ENCODE data around the gene DHX15.

DNA sequence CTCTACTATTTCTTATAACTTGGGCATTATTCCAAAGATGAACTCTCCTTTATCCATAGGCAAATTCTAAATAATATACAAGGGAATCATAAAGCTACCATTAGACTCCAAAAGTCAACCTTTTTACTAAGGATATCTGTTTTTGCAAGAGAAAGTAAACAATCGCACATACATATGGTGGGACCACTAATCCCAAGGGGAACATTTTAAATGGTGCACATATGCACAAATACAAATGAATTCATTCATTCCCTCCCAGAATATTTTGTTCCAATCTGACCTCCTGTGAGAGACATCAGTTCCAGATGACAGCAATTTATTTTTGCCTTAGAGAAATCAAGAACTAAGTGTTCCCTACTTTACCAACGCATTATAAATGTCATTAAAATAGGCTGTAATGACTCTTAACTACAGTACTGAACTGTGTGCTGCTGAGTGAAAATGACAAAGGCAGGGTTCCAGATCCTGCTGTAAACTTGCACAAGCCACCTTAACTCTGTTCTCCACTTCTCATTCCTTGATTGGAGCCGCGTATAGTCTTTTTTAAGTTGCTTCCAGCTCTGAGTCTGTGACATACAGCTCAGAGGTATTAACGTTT lies 2.0 kb downstream of the DHX15 start:
- TF ChIP-seq CTCF (conservative IDR thresholded peaks at IDR 0.05; ENCODE audit: low read depth in 2 of 2) (no peak), EZH2phosphoT487 (IDR thresholded peaks at IDR 0.05; ENCODE audit: unreplicated experiment) (no peak), CREB1 (CRISPR knock-in tag; IDR thresholded peaks at IDR 0.05; ENCODE audit: low read depth) (no peak), EZH2 (IDR thresholded peaks at IDR 0.05; ENCODE audit: low read depth, unreplicated experiment) (no peak), STAT1 (IDR thresholded peaks at IDR 0.05; ENCODE audit: unreplicated experiment) (no peak), POLR2AphosphoS5 (IDR thresholded peaks at IDR 0.05; ENCODE audit: low read depth) (no peak; the same call in 1 of the 2 replicates), ZNF462 (CRISPR knock-in tag; IDR thresholded peaks at IDR 0.05) (no peak)
- TF ChIP-seq, protein P1, sequence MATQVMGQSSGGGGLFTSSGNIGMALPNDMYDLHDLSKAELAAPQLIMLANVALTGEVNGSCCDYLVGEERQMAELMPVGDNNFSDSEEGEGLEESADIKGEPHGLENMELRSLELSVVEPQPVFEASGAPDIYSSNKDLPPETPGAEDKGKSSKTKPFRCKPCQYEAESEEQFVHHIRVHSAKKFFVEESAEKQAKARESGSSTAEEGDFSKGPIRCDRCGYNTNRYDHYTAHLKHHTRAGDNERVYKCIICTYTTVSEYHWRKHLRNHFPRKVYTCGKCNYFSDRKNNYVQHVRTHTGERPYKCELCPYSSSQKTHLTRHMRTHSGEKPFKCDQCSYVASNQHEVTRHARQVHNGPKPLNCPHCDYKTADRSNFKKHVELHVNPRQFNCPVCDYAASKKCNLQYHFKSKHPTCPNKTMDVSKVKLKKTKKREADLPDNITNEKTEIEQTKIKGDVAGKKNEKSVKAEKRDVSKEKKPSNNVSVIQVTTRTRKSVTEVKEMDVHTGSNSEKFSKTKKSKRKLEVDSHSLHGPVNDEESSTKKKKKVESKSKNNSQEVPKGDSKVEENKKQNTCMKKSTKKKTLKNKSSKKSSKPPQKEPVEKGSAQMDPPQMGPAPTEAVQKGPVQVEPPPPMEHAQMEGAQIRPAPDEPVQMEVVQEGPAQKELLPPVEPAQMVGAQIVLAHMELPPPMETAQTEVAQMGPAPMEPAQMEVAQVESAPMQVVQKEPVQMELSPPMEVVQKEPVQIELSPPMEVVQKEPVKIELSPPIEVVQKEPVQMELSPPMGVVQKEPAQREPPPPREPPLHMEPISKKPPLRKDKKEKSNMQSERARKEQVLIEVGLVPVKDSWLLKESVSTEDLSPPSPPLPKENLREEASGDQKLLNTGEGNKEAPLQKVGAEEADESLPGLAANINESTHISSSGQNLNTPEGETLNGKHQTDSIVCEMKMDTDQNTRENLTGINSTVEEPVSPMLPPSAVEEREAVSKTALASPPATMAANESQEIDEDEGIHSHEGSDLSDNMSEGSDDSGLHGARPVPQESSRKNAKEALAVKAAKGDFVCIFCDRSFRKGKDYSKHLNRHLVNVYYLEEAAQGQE (IDR thresholded peaks at IDR 0.05; ENCODE audit: unreplicated experiment): no peak
- TF ChIP-seq, protein P2, sequence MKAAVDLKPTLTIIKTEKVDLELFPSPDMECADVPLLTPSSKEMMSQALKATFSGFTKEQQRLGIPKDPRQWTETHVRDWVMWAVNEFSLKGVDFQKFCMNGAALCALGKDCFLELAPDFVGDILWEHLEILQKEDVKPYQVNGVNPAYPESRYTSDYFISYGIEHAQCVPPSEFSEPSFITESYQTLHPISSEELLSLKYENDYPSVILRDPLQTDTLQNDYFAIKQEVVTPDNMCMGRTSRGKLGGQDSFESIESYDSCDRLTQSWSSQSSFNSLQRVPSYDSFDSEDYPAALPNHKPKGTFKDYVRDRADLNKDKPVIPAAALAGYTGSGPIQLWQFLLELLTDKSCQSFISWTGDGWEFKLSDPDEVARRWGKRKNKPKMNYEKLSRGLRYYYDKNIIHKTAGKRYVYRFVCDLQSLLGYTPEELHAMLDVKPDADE (IDR thresholded peaks at IDR 0.05): no peak

All from GM23338 (cell line).